Measurements from ENCODE around the gene SLC2A9. TPM values are rescaled to one million over a fixed set of nuclear protein-coding genes. Genes with fewer than 3 reads are reported as not detected.

Gene SLC2A9
- total and polyA plus RNA-seq, 2 of the 13 experiments (the other 11 are each of a cell fraction or from before 2014, with no cell fraction given) = 36.2 to 42.3 TPM

- TF ChIP-seq ZGPAT (CRISPR knock-in tag; IDR thresholded peaks at IDR 0.05) = no peak
- no peak for TF ChIP-seq MTA3 (CRISPR knock-in tag; IDR thresholded peaks at IDR 0.05)
- no peak for TF ChIP-seq ZFP91 (CRISPR knock-in tag; IDR thresholded peaks at IDR 0.05; ENCODE audit: borderline replicate concordance)
- no peak for TF ChIP-seq ZNF879 (CRISPR knock-in tag; IDR thresholded peaks at IDR 0.05)
- 0 out of 2 replicates have a peak, but pooled peaks have one; percentile 40 for TF ChIP-seq FOXC1 (CRISPR knock-in tag; IDR thresholded peaks at IDR 0.05; ENCODE audit: borderline replicate concordance)
- no peak for TF ChIP-seq SOX13 (IDR thresholded peaks at IDR 0.05)
- 0 out of 4 replicates have a peak, but pooled peaks of 1 of the 2 experiments have one; percentile 7 for TF ChIP-seq SOX13 (CRISPR knock-in tag; conservative IDR thresholded peaks at IDR 0.05 in 1 of 2, IDR thresholded peaks at IDR 0.05 in 1 of 2)
- peak; percentile 53 for TF ChIP-seq LCORL (IDR thresholded peaks at IDR 0.05)
- no peak for TF ChIP-seq LCORL (CRISPR knock-in tag; IDR thresholded peaks at IDR 0.05)
- no peak for TF ChIP-seq ATF3 (CRISPR knock-in tag; IDR thresholded peaks at IDR 0.05)
- TF ChIP-seq RBAK (CRISPR knock-in tag; IDR thresholded peaks at IDR 0.05) = no peak
- no peak for TF ChIP-seq SMAD9 (CRISPR knock-in tag; IDR thresholded peaks at IDR 0.05)
- TF ChIP-seq HNF4G (IDR thresholded peaks at IDR 0.05; ENCODE audit: borderline replicate concordance, low read depth, low read length) = peak; percentile 70
- no peak for TF ChIP-seq HNF4G (CRISPR knock-in tag; IDR thresholded peaks at IDR 0.05; ENCODE audit: borderline replicate concordance, low read depth)
- TF ChIP-seq SMAD1 (CRISPR knock-in tag; IDR thresholded peaks at IDR 0.05; ENCODE audit: borderline replicate concordance, low read depth) = no peak
- 0 out of 2 replicates have a peak, but pooled peaks have one; percentile 45 for TF ChIP-seq HDAC1 (CRISPR knock-in tag; IDR thresholded peaks at IDR 0.05)
Observed at GRCh38 chr4:10035130-10035529, 13.8 kb upstream of the SLC2A9 start (continued).

Measured in HepG2 (cell line).